GM12872 (cell line): ENCODE results near the gene RPS18.

ENCODE experiments used
- CTCF ChIP-seq: IDR thresholded peaks from 3 replicates; pipeline ENCODE4 v1.5.1; 2011; ENCODE audit warnings: low read depth, mild to moderate bottlenecking, low read length, moderate library complexity; ENCODE audit not compliant: insufficient read depth

The RPS18 gene

GRCh38 chr6:33279971-33280511 is 8.2 kb downstream of the RPS18 start:
- peak; percentile 47; the same call in 2 of the 3 replicates for TF ChIP-seq CTCF

DNA sequence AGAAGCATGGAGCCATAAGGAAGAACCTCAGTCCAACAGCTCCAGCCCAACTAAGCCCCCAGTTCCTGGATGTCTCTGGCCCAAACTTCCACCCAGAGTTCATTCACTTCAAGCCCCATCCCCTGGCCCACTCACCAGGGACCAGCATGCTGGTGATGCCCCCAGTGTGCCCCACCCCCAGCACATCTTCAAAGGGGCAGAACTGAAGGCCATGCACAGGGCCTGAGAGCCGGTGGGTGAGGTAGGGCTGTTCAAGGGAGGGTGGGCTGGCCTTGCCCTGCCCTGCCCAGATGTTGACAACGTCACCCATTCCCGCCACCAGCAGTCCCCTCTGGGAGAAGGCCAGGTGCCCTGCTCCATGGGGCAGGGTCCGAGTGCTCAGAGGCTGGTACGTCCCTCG is 8.7 kb downstream of the RPS18 start:
- TF ChIP-seq CTCF: no peak

- no peak for TF ChIP-seq CTCF
These were observed 15.4 kb downstream of the RPS18 start for GRCh38 chr6:33286946-33287914.

- TF ChIP-seq CTCF: no peak
These were observed 16.5 kb downstream of the RPS18 start for GRCh38 chr6:33288141-33288920.

- TF ChIP-seq CTCF: no peak
These were observed 17.3 kb downstream of the RPS18 start, which contains the start of the genes PFDN6 and WDR46 for GRCh38 chr6:33288921-33289783. Gene PFDN6 (plus strand): TSS chr6:33289601. CDS start chr6:33289857, 256 bp downstream. Gene WDR46 (minus strand): TSS chr6:33289239. CDS start chr6:33289170, 69 bp downstream.

- no peak for TF ChIP-seq CTCF
These were observed 18.0 kb downstream of the RPS18 start for GRCh38 chr6:33289784-33290315.
